Measurements from ENCODE around the gene ASPSCR1. TPM values are rescaled to one million over a fixed set of nuclear protein-coding genes. Genes with fewer than 3 reads are reported as not detected.

Gene ASPSCR1
- total and polyA plus RNA-seq, 9 of the 15 experiments (the other 6 are each of a cell fraction or from before 2014, with no cell fraction given) = 0.90 to 36.9 (median 11.6) TPM

DNA sequence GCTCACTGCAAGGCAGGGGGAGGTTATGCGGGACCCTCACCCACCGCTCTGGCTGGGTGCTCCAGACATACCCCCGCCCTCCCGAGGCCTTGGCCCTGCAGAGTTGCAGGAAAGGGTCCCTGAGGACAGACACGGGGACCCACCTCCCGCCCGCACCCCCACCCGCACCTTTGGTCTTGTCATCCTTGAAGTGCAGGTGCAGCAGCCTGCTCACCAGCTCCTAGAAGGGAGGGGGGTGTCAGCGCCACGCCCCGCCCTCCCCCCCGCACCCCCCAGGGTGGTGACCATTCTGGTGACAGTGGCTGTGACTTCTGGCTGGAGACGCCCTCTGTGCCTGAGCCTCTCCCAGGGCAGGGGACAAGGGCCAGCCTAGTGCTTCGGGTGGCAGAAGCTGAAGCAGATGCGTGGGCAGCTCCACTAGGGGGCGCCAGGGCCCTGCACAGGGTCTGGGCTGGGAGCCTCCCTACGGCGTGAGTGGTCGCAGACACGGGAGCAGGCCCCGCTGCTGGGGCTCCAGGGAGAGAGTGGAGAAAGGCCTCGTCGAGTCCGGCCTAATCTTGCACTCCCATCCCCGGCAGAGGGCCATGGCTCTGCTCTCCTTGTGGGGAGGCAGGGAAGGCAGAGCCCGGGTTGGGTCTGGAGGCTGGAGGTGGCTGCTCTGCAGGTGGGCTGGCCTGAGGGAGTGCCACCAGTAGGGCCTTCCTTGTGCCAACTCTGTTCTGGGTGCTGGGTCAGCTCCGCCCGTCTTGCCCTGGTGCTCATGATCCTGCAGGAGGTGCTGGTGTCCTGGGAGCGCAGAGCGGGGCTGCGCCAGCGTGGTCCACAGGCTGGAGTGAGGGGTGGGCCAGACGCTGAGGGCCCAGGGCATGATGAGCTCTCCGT, 42.5 kb downstream of the ASPSCR1 start (continued):
- TF ChIP-seq, protein P1, sequence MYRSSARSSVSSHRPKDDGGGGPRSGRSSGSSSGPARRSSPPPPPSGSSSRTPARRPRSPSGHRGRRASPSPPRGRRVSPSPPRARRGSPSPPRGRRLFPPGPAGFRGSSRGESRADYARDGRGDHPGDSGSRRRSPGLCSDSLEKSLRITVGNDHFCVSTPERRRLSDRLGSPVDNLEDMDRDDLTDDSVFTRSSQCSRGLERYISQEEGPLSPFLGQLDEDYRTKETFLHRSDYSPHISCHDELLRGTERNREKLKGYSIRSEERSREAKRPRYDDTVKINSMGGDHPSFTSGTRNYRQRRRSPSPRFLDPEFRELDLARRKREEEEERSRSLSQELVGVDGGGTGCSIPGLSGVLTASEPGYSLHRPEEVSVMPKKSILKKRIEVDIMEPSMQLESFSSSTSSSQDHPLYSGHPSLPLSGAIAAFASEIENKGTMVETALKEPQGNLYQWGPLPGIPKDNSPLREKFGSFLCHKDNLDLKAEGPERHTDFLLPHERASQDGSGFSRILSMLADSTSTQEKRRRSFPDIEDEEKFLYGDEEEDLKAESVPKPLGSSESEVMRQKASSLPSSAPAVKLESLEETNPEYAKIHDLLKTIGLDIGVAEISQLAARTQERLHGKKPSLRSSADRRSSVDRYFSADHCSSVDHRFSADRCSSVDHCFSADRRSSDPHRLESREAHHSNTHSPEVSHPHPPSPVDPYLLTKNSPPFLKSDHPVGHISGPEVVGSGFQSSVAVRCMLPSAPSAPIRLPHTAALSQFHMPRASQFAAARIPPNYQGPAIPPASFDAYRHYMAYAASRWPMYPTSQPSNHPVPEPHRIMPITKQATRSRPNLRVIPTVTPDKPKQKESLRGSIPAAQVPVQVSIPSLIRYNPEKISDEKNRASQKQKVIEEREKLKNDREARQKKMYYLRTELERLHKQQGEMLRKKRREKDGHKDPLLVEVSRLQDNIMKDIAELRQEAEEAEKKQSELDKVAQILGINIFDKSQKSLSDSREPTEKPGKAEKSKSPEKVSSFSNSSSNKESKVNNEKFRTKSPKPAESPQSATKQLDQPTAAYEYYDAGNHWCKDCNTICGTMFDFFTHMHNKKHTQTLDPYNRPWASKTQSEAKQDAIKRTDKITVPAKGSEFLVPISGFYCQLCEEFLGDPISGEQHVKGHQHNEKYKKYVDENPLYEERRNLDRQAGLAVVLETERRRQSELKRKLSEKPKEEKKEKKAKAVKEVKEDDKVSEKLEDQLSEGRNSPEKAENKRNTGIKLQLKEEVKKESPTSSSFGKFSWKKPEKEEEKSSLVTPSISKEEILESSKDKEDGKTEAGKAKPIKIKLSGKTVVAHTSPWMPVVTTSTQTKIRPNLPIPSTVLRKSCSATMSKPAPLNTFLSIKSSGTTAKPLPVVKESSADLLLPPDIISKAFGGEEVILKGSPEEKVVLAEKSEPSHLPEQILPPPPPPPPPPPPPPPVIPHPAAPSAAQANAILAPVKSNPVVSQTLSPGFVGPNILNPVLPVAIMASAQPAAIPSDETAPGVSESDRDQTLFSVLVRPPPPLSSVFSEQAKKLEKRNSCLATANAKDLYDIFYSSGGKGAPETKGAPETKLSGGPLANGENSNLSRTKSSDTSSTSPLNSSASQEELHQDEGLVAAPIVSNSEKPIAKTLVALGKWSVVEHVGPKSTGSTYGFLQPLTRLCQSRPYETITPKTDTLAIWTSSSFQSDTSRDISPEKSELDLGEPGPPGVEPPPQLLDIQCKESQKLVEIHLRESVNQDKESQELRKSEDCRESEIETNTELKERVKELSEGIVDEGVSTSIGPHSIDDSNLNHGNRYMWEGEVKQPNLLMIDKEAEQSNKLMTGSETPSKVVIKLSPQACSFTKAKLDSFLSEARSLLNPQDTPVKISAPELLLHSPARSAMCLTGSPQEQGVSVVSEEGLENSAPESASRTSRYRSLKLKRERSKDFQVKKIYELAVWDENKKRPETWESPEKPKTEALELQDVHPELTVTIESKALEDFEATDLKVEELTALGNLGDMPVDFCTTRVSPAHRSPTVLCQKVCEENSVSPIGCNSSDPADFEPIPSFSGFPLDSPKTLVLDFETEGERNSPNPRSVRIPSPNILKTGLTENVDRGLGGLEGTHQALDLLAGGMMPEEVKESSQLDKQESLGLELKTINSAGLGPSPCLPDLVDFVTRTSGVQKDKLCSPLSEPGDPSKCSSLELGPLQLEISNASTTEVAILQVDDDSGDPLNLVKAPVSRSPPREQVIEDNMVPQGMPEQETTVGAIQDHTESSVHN (IDR thresholded peaks at IDR 0.05; ENCODE audit: borderline replicate concordance in 1 of 2, low read depth in 1 of 2) = no peak
- TF ChIP-seq, protein P2, sequence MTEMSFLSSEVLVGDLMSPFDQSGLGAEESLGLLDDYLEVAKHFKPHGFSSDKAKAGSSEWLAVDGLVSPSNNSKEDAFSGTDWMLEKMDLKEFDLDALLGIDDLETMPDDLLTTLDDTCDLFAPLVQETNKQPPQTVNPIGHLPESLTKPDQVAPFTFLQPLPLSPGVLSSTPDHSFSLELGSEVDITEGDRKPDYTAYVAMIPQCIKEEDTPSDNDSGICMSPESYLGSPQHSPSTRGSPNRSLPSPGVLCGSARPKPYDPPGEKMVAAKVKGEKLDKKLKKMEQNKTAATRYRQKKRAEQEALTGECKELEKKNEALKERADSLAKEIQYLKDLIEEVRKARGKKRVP (CRISPR knock-in tag; IDR thresholded peaks at IDR 0.05) = no peak
- TF ChIP-seq ZNF780A (CRISPR knock-in tag; IDR thresholded peaks at IDR 0.05) = no peak
- TF ChIP-seq RAD51 (IDR thresholded peaks at IDR 0.05; ENCODE audit: borderline replicate concordance, low read depth) = no peak
- TF ChIP-seq STAT5A (IDR thresholded peaks at IDR 0.05; ENCODE audit: borderline replicate concordance, low read length) = no peak
- no peak for TF ChIP-seq DNMT1 (IDR thresholded peaks at IDR 0.05)
- no peak for TF ChIP-seq SLC30A9 (CRISPR knock-in tag; IDR thresholded peaks at IDR 0.05)
- TF ChIP-seq RFX5 (IDR thresholded peaks at IDR 0.05; ENCODE audit: low read depth, low read length) = no peak
- TF ChIP-seq LCOR (CRISPR knock-in tag; IDR thresholded peaks at IDR 0.05) = no peak
- TF ChIP-seq KAT7 (CRISPR knock-in tag; IDR thresholded peaks at IDR 0.05; ENCODE audit: borderline replicate concordance) = no peak
- peak in 1 of 2 experiments; percentile 40; a peak in 2 of 4 replicates for TF ChIP-seq HDAC1 (IDR thresholded peaks at IDR 0.05)
- peak; percentile 43; the same call in 1 of the 2 replicates for TF ChIP-seq SMC3 (conservative IDR thresholded peaks at IDR 0.05; ENCODE audit: insufficient read depth, low read depth, low read length)
- TF ChIP-seq TCFL5 (CRISPR knock-in tag; conservative IDR thresholded peaks at IDR 0.05) = no peak
- TF ChIP-seq MTA3 (IDR thresholded peaks at IDR 0.05; ENCODE audit: borderline replicate concordance) = peak; percentile 58; the same call in 1 of the 2 replicates
- no peak for TF ChIP-seq ZNF274 (IDR thresholded peaks at IDR 0.05; ENCODE audit: borderline replicate concordance, low read depth, low read length)
- no peak for TF ChIP-seq CCAR2 (IDR thresholded peaks at IDR 0.05; ENCODE audit: low read depth, low read length)
- no peak for TF ChIP-seq TAF15 (IDR thresholded peaks at IDR 0.05; ENCODE audit: low read depth, low read length)
- TF ChIP-seq ZNF347 (CRISPR knock-in tag; IDR thresholded peaks at IDR 0.05; ENCODE audit: low read depth) = no peak
- TF ChIP-seq NR2C2 (CRISPR knock-in tag; IDR thresholded peaks at IDR 0.05) = no peak
- TF ChIP-seq NR2C2 (tag; IDR thresholded peaks at IDR 0.05) = no peak

Measured in K562 (cell line).